GM12891 (cell line): ENCODE data around the gene LAYN.

ENCODE experiments used
- DNase-seq: peaks from one replicate; pipeline ENCODE4 v3.0.0; 2011; ENCODE audit warnings: low spot score; ENCODE audit not compliant: insufficient read length
- FAIRE-seq: peaks from 2 replicates; lab custom pipeline; 2011; peaks lifted over from hg19 to GRCh38; lab: Jason Lieb, UNC
- PAX5 ChIP-seq: IDR thresholded peaks from 2 replicates; pipeline ENCODE4 v1.6.1; 2011; ENCODE audit warnings: low read length, moderate library complexity, mild to moderate bottlenecking; ENCODE audit not compliant: insufficient read depth, severe bottlenecking
- POLR2A ChIP-seq: IDR thresholded peaks from 2 replicates; pipeline ENCODE4 v1.6.1; 2011; ENCODE audit warnings: low read depth, low read length, control low read depth
- POLR2AphosphoS5 ChIP-seq: IDR thresholded peaks from 2 replicates; pipeline ENCODE4 v1.6.1; 2011; ENCODE audit warnings: low read depth, low read length, control low read depth
- POU2F2 ChIP-seq: IDR thresholded peaks from 2 replicates; pipeline ENCODE4 v1.6.1; 2011; ENCODE audit warnings: low read depth, mild to moderate bottlenecking, control low read depth, low read length, moderate library complexity
- SPI1 ChIP-seq: IDR thresholded peaks from 2 replicates; pipeline ENCODE4 v1.6.1; 2011; ENCODE audit warnings: low read depth, low read length, control low read depth
- TAF1 ChIP-seq: IDR thresholded peaks from 2 replicates; pipeline ENCODE4 v1.6.1; 2011; ENCODE audit warnings: low read depth, low read length, control low read depth

Gene LAYN

GRCh38 chr11:111601979-111602864 is 61.7 kb downstream of the LAYN start, which contains the start of gene SIK2:
Gene SIK2 (plus strand): TSS chr11:111602449. CDS start chr11:111602564, 115 bp downstream.
- FAIRE-seq (peak; percentile 97), DNase-seq (peak; percentile 81)
- TF ChIP-seq POLR2A = no peak
- peak; percentile 57 for TF ChIP-seq POU2F2
- TF ChIP-seq TAF1 = no peak

- no peak for DNase-seq
- peak; percentile 52 for FAIRE-seq
- TF ChIP-seq POLR2AphosphoS5 (0 out of 2 replicates have a peak, but pooled peaks have one; percentile 30), TAF1 (no peak)
Measured at GRCh38 chr11:111602865-111603610, 62.5 kb downstream of the LAYN start.

- FAIRE-seq (peak; percentile 59), DNase-seq (no peak)
- TF ChIP-seq POU2F2 (no peak), POLR2AphosphoS5 (no peak), POLR2A (no peak), TAF1 (no peak), PAX5 (no peak), SPI1 (no peak)
Measured at GRCh38 chr11:111603611-111604130, 63.2 kb downstream of the LAYN start.

GRCh38 chr11:111604392-111605009 is 64.0 kb downstream of the LAYN start:
- peak; percentile 71 for FAIRE-seq

GRCh38 chr11:111605681-111606080 is 65.2 kb downstream of the LAYN start:
- DNase-seq (no peak), FAIRE-seq (no peak)
- TF ChIP-seq POLR2A = no peak
- TF ChIP-seq POU2F2 = no peak
- TF ChIP-seq PAX5 = no peak

More at GRCh38 chr11:111604392-111605009, 64.0 kb downstream of the LAYN start:
- no peak for DNase-seq
- TF ChIP-seq PAX5 (no peak), POLR2A (no peak), POLR2AphosphoS5 (no peak), SPI1 (no peak), POU2F2 (no peak), TAF1 (no peak)

- FAIRE-seq (no peak), DNase-seq (no peak)
- TF ChIP-seq POLR2A (no peak), TAF1 (no peak), POU2F2 (no peak), SPI1 (no peak), PAX5 (no peak)
Measured at GRCh38 chr11:111606986-111607385, 66.5 kb downstream of the LAYN start.

- DNase-seq (no peak), FAIRE-seq (no peak)
- TF ChIP-seq POLR2A = no peak
- TF ChIP-seq POLR2AphosphoS5 = no peak
- no peak for TF ChIP-seq PAX5
- no peak for TF ChIP-seq POU2F2
- no peak for TF ChIP-seq SPI1
- no peak for TF ChIP-seq TAF1
Measured at GRCh38 chr11:111607751-111608150, 67.2 kb downstream of the LAYN start.
